Ramos (cell line): ENCODE results near the gene CYLD.

Experiments
- in situ Hi-C: fragments of 300-500 bp; cut with MboI; formaldehyde crosslinking; loops from one replicate; pipeline ENCODE4 v1.14.3; 2022; ENCODE audit warnings: low sequenced_read_pairs; ENCODE audit not compliant: unreplicated experiment

The CYLD gene

GRCh38 chr16:50709980-50710379 lies 31.9 kb upstream of the CYLD start:
- in situ Hi-C loops: no loop called here

GRCh38 chr16:50711040-50711439 lies 30.8 kb upstream of the CYLD start:
- in situ Hi-C loops: no loop called here

GRCh38 chr16:50711862-50712559 lies 29.9 kb upstream of the CYLD start:
- in situ Hi-C loops: no loop called here

GRCh38 chr16:50712560-50712898 lies 29.4 kb upstream of the CYLD start:
- in situ Hi-C loops: no loop called here

GRCh38 chr16:50712956-50713355 lies 28.9 kb upstream of the CYLD start:
- in situ Hi-C loops: no loop called here

GRCh38 chr16:50717091-50717490 lies 24.8 kb upstream of the CYLD start:
- in situ Hi-C loops: no loop called here

- in situ Hi-C loops: no loop called here
These were observed 24.4 kb upstream of the CYLD start for GRCh38 chr16:50717494-50717893.

GRCh38 chr16:50718061-50718760 lies 23.7 kb upstream of the CYLD start:
- in situ Hi-C loops: no loop called here

- in situ Hi-C loops: no loop called here
These were observed 23.0 kb upstream of the CYLD start for GRCh38 chr16:50718761-50719400.

GRCh38 chr16:50719401-50720337 lies 22.2 kb upstream of the CYLD start:
- in situ Hi-C loops: no loop called here

- in situ Hi-C loops: no loop called here
These were observed 20.1 kb upstream of the CYLD start for GRCh38 chr16:50721549-50722404.

GRCh38 chr16:50722405-50722737 lies 19.5 kb upstream of the CYLD start:
- in situ Hi-C loops: no loop called here

- in situ Hi-C loops: no loop called here
These were observed 18.9 kb upstream of the CYLD start for GRCh38 chr16:50722960-50723359.

GRCh38 chr16:50724306-50724705 lies 17.6 kb upstream of the CYLD start:
- in situ Hi-C loops: no loop called here

GRCh38 chr16:50731130-50731988 lies 10.5 kb upstream of the CYLD start:
- in situ Hi-C loops: no loop called here

GRCh38 chr16:50731989-50732832 lies 9.7 kb upstream of the CYLD start:
- in situ Hi-C loops: no loop called here

- in situ Hi-C loops: no loop called here
These were observed 8.4 kb upstream of the CYLD start for GRCh38 chr16:50733468-50733867.

GRCh38 chr16:50735629-50736122 lies 6.2 kb upstream of the CYLD start:
- in situ Hi-C loops: no loop called here
